ENCODE measurements around the gene ITGAD. TPM values are rescaled to one million over a fixed set of nuclear protein-coding genes. Genes with fewer than 3 reads are reported as not detected.

ITGAD gene
- total and polyA plus RNA-seq, 2 of the 13 experiments (the other 11 are each of a cell fraction or from before 2014, with no cell fraction given): not detected

GRCh38 chr16:31371619-31372484 is 21.3 kb upstream of the ITGAD start (continued):
- TF ChIP-seq ZBTB46 (CRISPR knock-in tag; IDR thresholded peaks at IDR 0.05; ENCODE audit: borderline replicate concordance): no peak
- TF ChIP-seq SMC3 (IDR thresholded peaks at IDR 0.05; ENCODE audit: low read length): no peak
- no peak for TF ChIP-seq ZNF407 (CRISPR knock-in tag; IDR thresholded peaks at IDR 0.05; ENCODE audit: not compliant biosample characterization)
- TF ChIP-seq GATAD1 (CRISPR knock-in tag; IDR thresholded peaks at IDR 0.05): no peak
- no peak for TF ChIP-seq CREB1 (IDR thresholded peaks at IDR 0.05)
- no peak for TF ChIP-seq CREB1 (CRISPR knock-in tag; IDR thresholded peaks at IDR 0.05)
- no peak for TF ChIP-seq PRDM4 (CRISPR knock-in tag; IDR thresholded peaks at IDR 0.05; ENCODE audit: borderline replicate concordance)
- TF ChIP-seq GPBP1L1 (CRISPR knock-in tag; IDR thresholded peaks at IDR 0.05): no peak
- no peak for TF ChIP-seq NFKBIZ (CRISPR knock-in tag; IDR thresholded peaks at IDR 0.05)
- no peak for TF ChIP-seq HNRNPLL (IDR thresholded peaks at IDR 0.05; ENCODE audit: low read depth, low read length, poor library complexity, severe bottlenecking)
- no peak for TF ChIP-seq NFIB (CRISPR knock-in tag; IDR thresholded peaks at IDR 0.05; ENCODE audit: borderline replicate concordance)

All from HepG2 (cell line).